M059J (cell line): ENCODE data around the gene TIPRL. TPM values are rescaled to one million over a fixed set of nuclear protein-coding genes. Genes with fewer than 3 reads are reported as not detected.
"Not testable (repeated sequence)": the region's sequence is repeated elsewhere in the genome, so short reads cannot be mapped to it uniquely, and the experiment has no call there.

Source experiments
- DNase-seq: peaks from one replicate; pipeline ENCODE4 v3.0.0-alpha.2; 2012; ENCODE audit warnings: low read depth
- total RNA-seq: library from RNA; depleted of rRNA; stranded (reverse); fragments of >200 nt; shearing (Covaris generic); gene quantifications from 2 replicates; pipeline ENCODE4 v1.2.3, GENCODE V29; 2014

TIPRL gene
- total RNA-seq, 1 experiment from 2014 or later, result 65.9 TPM

- no peak for DNase-seq
Measured at GRCh38 chr1:168159251-168159650, 19.5 kb upstream of the TIPRL start.

GRCh38 chr1:168159979-168160378 is 18.8 kb upstream of the TIPRL start:
- DNase-seq, result no peak

- peak; percentile 42 for DNase-seq
Measured at GRCh38 chr1:168161459-168161858, 17.3 kb upstream of the TIPRL start.

- DNase-seq, result no peak
Measured at GRCh38 chr1:168163670-168164069, 15.1 kb upstream of the TIPRL start.

- DNase-seq, result peak; percentile 13
Measured at GRCh38 chr1:168164771-168165170, 14.0 kb upstream of the TIPRL start.

GRCh38 chr1:168167806-168168205 is 11.0 kb upstream of the TIPRL start:
- DNase-seq, result no peak

GRCh38 chr1:168170564-168171508 is 7.9 kb upstream of the TIPRL start:
- peak; percentile 75 for DNase-seq

GRCh38 chr1:168172250-168172915 is 6.4 kb upstream of the TIPRL start:
- DNase-seq, result no peak

- no peak for DNase-seq
Measured at GRCh38 chr1:168178227-168178637, 530 bp upstream of the TIPRL start.

GRCh38 chr1:168179438-168180147 is 831 bp downstream of the TIPRL start:
- peak; percentile 49 for DNase-seq

- no peak for DNase-seq
Measured at GRCh38 chr1:168180148-168180524, 1.4 kb downstream of the TIPRL start.

GRCh38 chr1:168181063-168181720 is 2.4 kb downstream of the TIPRL start:
- not testable (repeated sequence) for DNase-seq

GRCh38 chr1:168187177-168187576 is 8.4 kb downstream of the TIPRL start:
- no peak for DNase-seq

- no peak for DNase-seq
Measured at GRCh38 chr1:168190403-168190802, 11.6 kb downstream of the TIPRL start.

- no peak for DNase-seq
Measured at GRCh38 chr1:168195199-168196135, 16.7 kb downstream of the TIPRL start.

- no peak for DNase-seq
Measured at GRCh38 chr1:168199056-168199455, 20.3 kb downstream of the TIPRL start.

- peak; percentile 39 for DNase-seq
Measured at GRCh38 chr1:168202941-168203654, 24.3 kb downstream of the TIPRL start.

GRCh38 chr1:168206111-168206510 is 27.3 kb downstream of the TIPRL start:
- DNase-seq, result no peak

GRCh38 chr1:168207673-168208072 is 28.9 kb downstream of the TIPRL start:
- not testable (repeated sequence) for DNase-seq

- DNase-seq, result no peak
Measured at GRCh38 chr1:168210312-168210711, 31.6 kb downstream of the TIPRL start.
